HAP-1 (cell line): ENCODE measurements around the gene FOXA1.
A peak's percentile ranks its signal among the peaks of the same experiment; 100 is the strongest.

Experiments
- DNase-seq, 2 experiments: peaks; one replicate each; pipeline ENCODE4 v3.0.0-alpha.2; 2016 to 2020; ENCODE audit warnings: low spot score in 2 of 2
- H3K27me3 ChIP-seq: fragments of 250-450 bp; sonication (Bioruptor Pico); 2 replicates; pipeline ENCODE4 v1.5.1; 2020; ENCODE audit warnings: low read depth, mild to moderate bottlenecking, moderate library complexity
- H3K36me3 ChIP-seq: fragments of 250-450 bp; sonication (Bioruptor Pico); replicated peaks from 2 replicates; pipeline ENCODE4 v1.5.1; 2020; ENCODE audit warnings: mild to moderate bottlenecking
- H3K4me1 ChIP-seq: fragments of 250-450 bp; sonication (Bioruptor Pico); 2 replicates; pipeline ENCODE4 v1.5.1; 2020; ENCODE audit warnings: mild to moderate bottlenecking
- H3K4me3 ChIP-seq: fragments of 250-450 bp; sonication (Bioruptor Pico); 2 replicates; pipeline ENCODE4 v1.5.1; 2020; ENCODE audit warnings: mild to moderate bottlenecking, moderate library complexity
- H3K9me3 ChIP-seq: fragments of 250-450 bp; sonication (Bioruptor Pico); 2 replicates; pipeline ENCODE4 v1.5.1; 2020; ENCODE audit warnings: mild to moderate bottlenecking, moderate library complexity
- in situ Hi-C: fragments of 300-500 bp; cut with MboI; formaldehyde crosslinking; loops from 3 replicates; pipeline ENCODE4 v1.14.3; 2020; ENCODE audit warnings: low sequenced_read_pairs, inconsistent platforms, mixed read lengths

Gene FOXA1

DNA sequence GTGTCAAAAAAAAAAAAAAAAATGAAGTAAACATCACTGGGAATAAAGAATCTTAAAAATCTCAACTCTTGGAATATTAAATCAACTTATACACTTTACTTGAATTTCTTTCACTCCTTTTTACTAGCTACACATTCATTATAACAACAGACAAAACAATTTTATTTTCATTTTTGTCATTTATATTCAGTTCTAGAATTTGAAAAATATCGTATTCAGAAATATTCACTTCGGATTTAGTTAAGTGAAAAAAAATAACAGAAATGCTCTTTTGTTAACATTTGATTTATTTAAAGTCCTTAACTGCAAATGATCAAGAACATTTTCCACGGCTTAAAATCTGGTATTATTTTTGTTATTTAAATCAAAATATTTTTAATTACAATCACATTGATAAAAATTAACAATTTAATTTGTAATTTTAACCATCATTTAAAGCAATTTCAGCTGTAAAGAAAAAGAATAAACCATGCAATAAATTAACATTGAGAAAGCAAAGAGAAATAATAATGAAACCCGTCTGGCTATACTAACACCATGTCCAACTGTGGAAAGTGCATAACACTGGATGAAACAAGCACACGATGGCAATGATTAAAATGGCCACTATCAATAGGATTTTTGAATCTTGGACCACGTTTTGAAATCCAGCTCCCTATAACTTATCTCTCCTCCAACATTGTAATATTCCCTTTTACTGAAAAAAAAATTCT, 5.2 kb downstream of the FOXA1 start:
- no peaks in the 10 kb centered on the region for H3K27me3 ChIP-seq
- in situ Hi-C loops = loop anchor here (10.0 kb wide), 1 partner anchor 335 kb away; no protein-coding TSS in a partner anchor
- peaks cover 22% of the 10 kb centered on the region for H3K36me3 ChIP-seq
- peak overlapping the region; percentile 41 for H3K4me3 ChIP-seq
- no peaks in the 10 kb centered on the region for H3K9me3 ChIP-seq
- H3K4me1 ChIP-seq = peaks cover 39% of the 10 kb centered on the region
- DNase-seq = peak in 1 of 2 experiments; percentile 30

DNA sequence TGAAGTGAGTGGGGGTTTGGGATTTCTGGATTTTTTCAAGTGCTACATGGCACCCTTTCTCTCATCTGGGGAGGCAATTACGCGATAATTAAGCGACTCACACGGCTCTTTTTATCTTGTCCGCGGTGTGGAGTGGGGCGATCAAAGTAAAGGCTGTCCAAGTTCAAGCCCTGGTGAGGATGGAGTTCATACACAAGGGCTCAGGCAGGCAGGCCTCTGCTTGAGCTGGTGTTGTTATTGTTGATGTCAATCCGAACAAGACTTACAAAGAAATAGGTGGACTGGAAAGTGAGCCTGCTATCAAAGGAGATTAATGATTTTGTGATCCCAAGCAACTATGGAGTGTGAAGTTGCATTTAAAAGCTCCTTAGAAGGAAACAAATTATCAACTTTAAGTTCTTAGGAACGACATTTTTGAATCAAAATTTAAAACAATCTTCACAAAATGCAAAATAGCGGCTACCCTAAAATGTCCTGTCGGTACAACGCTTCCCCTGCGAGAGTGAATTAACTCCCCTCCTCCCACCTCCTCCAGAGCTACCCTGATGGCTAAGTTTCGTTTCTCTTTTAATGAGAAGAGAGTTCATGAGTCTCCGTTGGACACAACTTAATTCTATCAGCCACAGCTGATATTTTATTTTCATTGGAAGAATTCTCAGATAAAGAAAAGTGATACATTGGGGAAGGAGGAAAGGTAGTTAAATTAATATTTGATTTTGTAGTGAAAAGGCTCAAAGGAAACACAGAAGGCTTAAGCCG, 5.9 kb downstream of the FOXA1 start:
- Histone ChIP-seq H3K36me3 (peaks cover 22% of the 10 kb centered on the region), H3K4me3 (peak overlapping the region; percentile 41), H3K4me1 (peaks cover 46% of the 10 kb centered on the region), H3K9me3 (no peaks in the 10 kb centered on the region), H3K27me3 (no peaks in the 10 kb centered on the region)
- in situ Hi-C loops = loop anchor here (10.0 kb wide), 1 partner anchor 334 kb away; no protein-coding TSS in a partner anchor
- peak; percentile 58 to 64 for DNase-seq

DNA sequence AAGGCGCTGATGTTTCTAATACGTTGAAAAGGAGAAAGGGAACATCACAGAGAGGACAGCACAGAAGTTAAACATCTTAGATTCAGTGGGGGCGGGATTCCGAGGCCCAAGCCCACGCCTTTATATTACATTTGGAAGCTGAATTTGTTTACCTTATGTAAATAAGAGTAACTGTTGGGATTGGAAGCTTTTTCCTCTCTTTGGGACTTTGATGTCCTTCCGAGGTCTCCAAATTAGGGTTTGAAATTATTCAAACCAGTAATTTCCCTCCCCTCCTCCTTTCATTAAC, 6.4 kb downstream of the FOXA1 start:
- no peaks in the 10 kb centered on the region for H3K9me3 ChIP-seq
- H3K4me1 ChIP-seq = peaks cover 46% of the 10 kb centered on the region
- peak in 1 of 2 experiments; percentile 48 for DNase-seq
- no peaks in the 10 kb centered on the region for H3K27me3 ChIP-seq
- in situ Hi-C loops = loop anchor here (10.0 kb wide), 1 partner anchor 334 kb away; no protein-coding TSS in a partner anchor
- peaks cover 22% of the 10 kb centered on the region for H3K36me3 ChIP-seq
- H3K4me3 ChIP-seq = peak overlapping the region; percentile 41

DNA sequence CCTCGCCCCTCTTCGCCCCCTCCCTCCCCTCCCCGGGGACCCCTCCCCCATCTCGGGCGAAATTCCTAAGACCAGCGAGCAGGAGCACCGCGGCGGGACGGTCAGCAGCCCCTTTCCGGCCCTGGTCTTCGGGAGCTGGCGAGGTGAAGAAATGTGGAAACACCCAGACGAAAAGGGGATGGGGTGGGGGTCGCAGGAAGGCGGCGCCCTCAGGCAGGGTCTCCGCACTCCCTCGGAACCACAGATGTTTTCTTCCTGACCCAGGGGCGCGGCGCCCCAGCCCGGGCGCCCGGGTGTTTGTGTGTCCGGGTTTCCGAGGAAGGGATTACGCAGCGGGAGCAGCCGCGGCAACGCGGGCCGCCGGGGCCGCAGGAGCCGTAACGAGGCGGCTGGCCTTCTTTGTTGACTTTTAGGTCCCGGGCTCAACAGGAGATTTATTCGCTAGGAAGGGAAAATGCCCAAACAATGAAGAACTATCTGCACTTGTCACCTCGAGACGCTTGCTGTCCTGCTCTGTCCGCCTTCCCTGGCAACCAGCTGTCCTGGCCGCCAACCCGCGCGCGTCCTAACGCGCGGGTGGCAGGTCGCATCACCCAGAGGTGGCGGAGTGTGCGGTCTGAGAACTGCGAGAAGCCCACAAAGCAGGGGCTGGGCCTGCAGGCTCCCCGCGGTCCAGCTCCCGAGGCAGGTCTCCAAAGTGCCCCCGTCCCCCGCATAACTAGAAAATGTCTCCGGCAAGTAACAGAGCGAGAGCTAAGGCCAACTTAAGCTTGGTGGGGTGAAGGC, 7.0 kb downstream of the FOXA1 start:
- Histone ChIP-seq H3K27me3 (no peaks in the 10 kb centered on the region), H3K4me1 (peaks cover 46% of the 10 kb centered on the region), H3K4me3 (peak overlapping the region; percentile 41), H3K9me3 (no peaks in the 10 kb centered on the region), H3K36me3 (peaks cover 22% of the 10 kb centered on the region)
- in situ Hi-C loops = loop anchor here (10.0 kb wide), 1 partner anchor 333 kb away; no protein-coding TSS in a partner anchor
- peak; percentile 37 to 68 for DNase-seq

DNA sequence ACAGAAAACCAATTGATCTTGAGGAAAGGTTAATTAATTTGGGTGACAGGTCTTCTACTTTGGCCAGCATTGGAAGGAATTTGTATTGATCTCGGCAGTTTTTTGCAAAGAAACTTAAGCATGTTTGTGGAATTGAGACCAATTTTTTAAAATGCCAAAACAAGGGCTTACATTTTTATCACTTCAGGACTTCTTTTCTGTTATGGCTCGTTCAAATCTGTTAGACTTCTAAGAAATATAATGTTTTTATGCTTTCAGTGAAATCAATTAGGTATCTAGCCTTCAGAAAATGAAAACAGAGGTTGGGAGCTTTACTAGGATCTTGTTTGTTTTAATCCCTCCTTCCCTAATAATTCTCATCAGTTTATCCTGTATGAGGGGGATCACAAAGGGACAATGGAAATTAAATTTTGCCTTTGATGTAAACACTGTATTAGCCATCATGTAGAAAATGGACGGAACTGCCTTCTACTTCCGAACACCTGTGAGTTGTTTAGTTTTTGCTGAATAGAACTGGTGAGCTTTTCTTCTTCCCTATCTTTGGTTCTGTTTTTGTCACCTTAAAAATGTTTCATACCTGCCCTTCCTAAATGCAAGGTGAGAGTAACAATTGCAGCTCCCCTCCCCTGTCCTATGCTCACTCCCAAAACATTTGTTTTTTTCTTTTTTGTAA, 7.8 kb downstream of the FOXA1 start:
- DNase-seq = no peak
- Histone ChIP-seq H3K36me3 (peaks cover 21% of the 10 kb centered on the region), H3K9me3 (no peaks in the 10 kb centered on the region), H3K27me3 (no peaks in the 10 kb centered on the region), H3K4me1 (peaks cover 46% of the 10 kb centered on the region), H3K4me3 (peak overlapping the region; percentile 41)
- in situ Hi-C loops = loop anchor here (10.0 kb wide), 1 partner anchor 332 kb away; no protein-coding TSS in a partner anchor

DNA sequence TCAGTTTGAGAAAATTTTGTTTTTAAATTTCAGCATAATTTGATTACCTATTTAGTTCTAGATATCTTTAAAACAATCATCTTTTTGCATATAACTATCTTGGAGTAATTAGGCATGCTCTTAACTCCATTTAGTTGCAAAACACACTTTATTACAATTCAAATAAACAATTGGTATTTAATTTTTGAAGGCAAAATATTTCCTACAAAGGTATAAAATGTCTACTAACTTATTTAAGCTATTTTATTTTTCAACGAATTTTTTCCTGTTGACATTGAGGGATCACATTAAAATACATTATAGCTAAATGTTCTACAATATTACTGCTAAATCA, 8.3 kb downstream of the FOXA1 start:
- in situ Hi-C loops = loop anchor here (10.0 kb wide), 1 partner anchor 332 kb away; no protein-coding TSS in a partner anchor

DNA sequence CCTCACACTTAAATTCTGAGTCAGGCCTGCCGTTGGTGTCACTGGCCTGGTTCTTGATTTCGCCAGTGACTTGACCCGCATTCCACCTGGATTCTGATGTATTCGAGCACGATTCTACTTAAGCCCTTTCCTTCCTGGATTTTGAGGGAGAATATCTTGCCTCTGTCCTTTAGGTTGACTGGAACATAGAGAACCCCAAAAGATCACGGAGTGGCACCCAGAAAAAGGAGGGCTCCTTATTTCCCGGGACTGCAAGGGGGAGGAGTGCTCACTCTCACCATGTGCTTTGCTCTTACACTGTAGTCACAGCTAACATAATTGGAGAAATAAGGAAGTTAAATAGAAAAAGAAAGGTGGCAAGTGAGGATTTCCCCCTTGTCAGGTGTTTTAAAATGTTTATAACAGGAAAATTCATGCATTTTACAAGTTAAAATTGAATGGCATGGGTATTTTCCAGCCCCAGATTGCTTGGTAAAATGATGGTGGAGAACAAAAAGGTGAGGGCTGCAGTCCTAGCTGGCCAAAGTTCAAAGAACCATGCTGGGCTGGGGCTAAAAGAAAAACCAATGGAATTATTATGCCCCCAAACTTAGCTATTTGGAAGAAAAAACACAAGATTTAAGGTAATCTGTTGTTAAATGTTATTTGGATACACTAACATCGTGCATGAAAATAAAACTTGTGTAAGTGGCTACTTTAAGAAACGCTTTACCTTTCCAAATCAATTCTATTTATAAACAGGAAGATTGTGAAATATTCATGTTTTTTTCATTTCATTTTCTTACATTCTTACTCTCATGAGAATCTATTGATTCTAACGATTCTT, 8.9 kb downstream of the FOXA1 start:
- DNase-seq = no peak
- in situ Hi-C loops = loop anchor here (10.0 kb wide), 1 partner anchor 331 kb away; no protein-coding TSS in a partner anchor
- Histone ChIP-seq H3K4me3 (no peak overlapping the region), H3K27me3 (no peaks in the 10 kb centered on the region), H3K36me3 (peaks cover 12% of the 10 kb centered on the region), H3K9me3 (no peaks in the 10 kb centered on the region), H3K4me1 (peaks cover 46% of the 10 kb centered on the region)

More for the DNA sequence above, 8.3 kb downstream of the FOXA1 start:
- Histone ChIP-seq H3K9me3 (no peaks in the 10 kb centered on the region), H3K27me3 (no peaks in the 10 kb centered on the region), H3K4me3 (no peak overlapping the region), H3K4me1 (peaks cover 46% of the 10 kb centered on the region), H3K36me3 (peaks cover 16% of the 10 kb centered on the region)
- DNase-seq = no peak

DNA sequence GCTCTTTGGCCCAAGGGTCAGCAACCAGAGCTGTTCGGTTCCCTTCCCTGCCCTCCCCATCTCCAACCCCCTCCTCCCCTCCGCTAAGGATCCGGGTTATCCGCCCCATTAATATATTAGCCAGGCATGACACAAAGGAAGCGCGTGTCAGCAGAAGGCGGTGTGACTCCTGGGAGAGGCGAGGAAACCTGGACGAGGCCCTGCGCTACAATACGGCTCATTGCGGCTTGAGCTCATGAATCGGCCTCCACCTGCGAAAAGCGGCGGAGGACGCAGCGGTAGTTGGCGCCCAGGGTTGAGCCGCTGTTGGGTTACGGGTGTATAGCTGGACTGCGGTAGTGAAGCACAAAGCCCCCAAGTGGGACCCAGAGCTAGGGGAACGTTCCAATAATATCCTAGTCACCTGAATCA, 9.9 kb downstream of the FOXA1 start:
- no peaks in the 10 kb centered on the region for H3K9me3 ChIP-seq
- DNase-seq = no peak
- no peaks in the 10 kb centered on the region for H3K27me3 ChIP-seq
- H3K4me3 ChIP-seq = no peak overlapping the region
- peaks cover 1% of the 10 kb centered on the region; the same call in 1 of the 2 replicates for H3K36me3 ChIP-seq
- in situ Hi-C loops = loop anchor here (10.0 kb wide), 1 partner anchor 330 kb away; no protein-coding TSS in a partner anchor
- peaks cover 35% of the 10 kb centered on the region for H3K4me1 ChIP-seq

DNA sequence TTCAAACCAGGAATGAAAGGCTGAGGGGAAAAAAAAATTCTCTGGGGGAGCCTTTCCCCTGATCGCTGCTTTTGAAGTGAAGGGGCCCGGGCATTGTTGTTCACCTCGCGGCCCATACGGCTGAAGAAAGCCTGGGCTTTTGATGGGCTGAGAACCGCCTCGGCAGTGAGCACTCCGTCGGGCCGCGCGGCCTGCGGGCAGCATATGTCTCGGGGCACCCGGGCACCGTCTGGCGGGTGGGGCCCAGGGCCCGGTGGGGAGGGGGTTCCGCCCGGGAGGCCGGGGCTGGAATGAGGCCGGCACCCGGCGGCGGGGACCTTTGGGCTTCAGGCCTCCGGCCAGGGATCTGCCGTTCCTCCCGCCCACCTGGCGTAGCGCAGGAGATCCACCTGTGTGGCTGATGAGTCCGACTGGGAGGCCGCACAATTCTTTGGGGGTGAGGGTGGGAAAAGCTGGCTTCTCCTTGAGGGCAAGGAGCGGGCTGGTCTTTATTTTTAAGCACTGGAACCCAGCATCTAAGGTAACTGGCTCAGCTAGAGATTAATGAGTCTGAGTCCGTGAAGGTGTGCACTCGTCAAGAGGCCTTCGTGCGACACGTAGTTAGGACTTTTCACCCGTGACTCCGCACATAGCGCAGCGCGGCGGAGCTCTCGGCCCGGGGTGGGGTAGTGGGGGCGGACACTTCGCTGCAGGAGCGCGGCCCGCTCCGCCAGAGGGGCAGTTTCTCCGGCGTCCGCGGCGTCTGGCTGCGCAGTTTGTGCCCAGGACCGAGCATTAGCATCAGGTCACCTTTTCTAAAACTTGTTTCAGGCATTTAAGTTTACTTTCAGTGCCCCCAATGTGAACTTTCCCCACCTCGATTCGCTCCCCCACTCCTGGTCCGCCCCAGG, 10.6 kb downstream of the FOXA1 start:
- in situ Hi-C loops = loop anchor here (10.0 kb wide), 1 partner anchor 330 kb away; no protein-coding TSS in a partner anchor
- DNase-seq = no peak
- H3K27me3 ChIP-seq = no peaks in the 10 kb centered on the region
- no peaks in the 10 kb centered on the region for H3K36me3 ChIP-seq
- peaks cover 32% of the 10 kb centered on the region for H3K4me1 ChIP-seq
- peak overlapping the region; percentile 3; the same call in 1 of the 2 replicates for H3K4me3 ChIP-seq
- H3K9me3 ChIP-seq = no peaks in the 10 kb centered on the region

DNA sequence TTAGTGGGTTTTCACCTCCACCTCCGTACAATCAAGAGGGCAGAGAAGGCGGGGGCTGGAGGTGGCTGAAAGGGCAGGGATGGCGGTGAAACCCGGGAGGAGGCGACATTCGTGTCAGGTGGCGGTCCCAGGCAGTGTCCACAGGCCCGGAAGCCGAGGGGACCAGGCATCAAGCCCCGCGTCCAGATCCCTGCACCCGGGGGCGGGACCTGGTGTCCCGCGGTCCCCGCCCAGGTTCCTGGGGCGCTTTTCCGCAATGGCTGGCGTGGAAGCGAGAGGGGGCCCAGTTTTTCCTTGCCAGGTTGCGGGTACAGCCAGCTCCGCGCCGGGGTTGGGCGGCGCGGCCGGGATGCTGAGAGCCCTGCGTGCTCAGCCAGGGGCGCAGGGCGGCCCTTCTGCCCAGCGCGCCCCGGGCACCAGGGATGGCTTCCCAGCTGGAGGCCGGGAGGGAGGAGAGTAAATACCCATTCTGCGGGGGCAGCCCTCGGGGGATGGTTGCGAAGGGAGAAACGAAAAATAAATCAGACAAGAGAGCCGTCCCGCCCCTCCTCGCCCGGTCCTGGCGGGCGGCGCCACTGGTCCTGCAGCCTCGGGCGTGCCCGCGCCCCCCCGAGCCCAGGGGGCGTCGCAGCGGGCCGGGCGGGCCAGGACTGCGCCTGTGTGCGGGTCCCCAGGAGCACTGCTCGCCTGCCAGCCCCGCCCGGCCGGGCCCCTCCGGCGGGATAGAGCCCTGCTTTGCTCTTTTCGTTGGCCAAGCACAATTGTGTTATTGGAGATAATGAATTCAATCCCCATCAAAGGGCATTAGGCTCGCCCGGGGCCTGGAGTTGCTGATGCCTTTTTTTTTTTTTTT, 11.5 kb downstream of the FOXA1 start:
- Histone ChIP-seq H3K27me3 (no peaks in the 10 kb centered on the region), H3K9me3 (no peaks in the 10 kb centered on the region), H3K4me1 (peaks cover 32% of the 10 kb centered on the region), H3K4me3 (peak overlapping the region; percentile 27), H3K36me3 (no peaks in the 10 kb centered on the region)
- in situ Hi-C loops = loop anchor here (10.0 kb wide), 1 partner anchor 329 kb away; no protein-coding TSS in a partner anchor
- peak; percentile 73 to 79 for DNase-seq

DNA sequence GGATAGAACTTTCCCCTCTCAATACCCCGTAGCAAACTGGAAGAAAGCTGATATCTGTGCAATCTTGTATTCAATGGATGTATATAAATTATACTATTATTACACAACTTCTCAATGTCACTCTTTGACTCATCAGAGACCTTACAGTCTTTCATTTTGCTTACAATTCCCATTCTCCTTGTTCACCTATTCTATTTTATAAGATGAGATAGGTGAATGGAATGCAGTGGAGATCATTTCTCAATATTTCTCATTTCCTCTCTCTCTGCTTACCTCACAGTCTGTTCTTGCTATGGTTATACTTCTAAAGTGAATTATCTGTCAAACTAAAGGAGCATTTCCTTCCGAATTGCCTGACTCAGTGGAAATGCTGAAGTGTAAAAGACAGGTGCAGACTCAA, 14.9 kb downstream of the FOXA1 start:
- Histone ChIP-seq H3K9me3 (no peaks in the 10 kb centered on the region), H3K4me1 (peaks cover 8% of the 10 kb centered on the region; the same call in 1 of the 2 replicates), H3K27me3 (no peaks in the 10 kb centered on the region), H3K36me3 (no peaks in the 10 kb centered on the region), H3K4me3 (no peak overlapping the region)
- in situ Hi-C loops = loop anchor here (10.0 kb wide), 1 partner anchor 325 kb away; no protein-coding TSS in a partner anchor
- DNase-seq = no peak
